ENCODE data around the gene HSP90AB1. TPM values are rescaled to one million over a fixed set of nuclear protein-coding genes. Genes with fewer than 3 reads are reported as not detected.

HSP90AB1 gene
- polyA plus RNA-seq, 1 of the 3 experiments (the other 2 are of a cell fraction), result 843 TPM

GRCh38 chr6:44278315-44278714 lies 31.4 kb downstream of the HSP90AB1 start (continued):
- no peak for TF ChIP-seq USF1 (IDR thresholded peaks at IDR 0.05; ENCODE audit: borderline replicate concordance, low read depth)
- TF ChIP-seq RAD21 (IDR thresholded peaks at IDR 0.05; ENCODE audit: low read length), result no peak
- TF ChIP-seq TCF12 (IDR thresholded peaks at IDR 0.05), result no peak

- Histone ChIP-seq H3K27me3 (ENCODE audit: insufficient read depth) (no peaks in the 10 kb centered on the region), H3K9me2 (no peaks in the 10 kb centered on the region), H3F3A (replicated peaks; ENCODE audit: insufficient read depth) (no peaks in the 10 kb centered on the region), H4K20me1 (ENCODE audit: insufficient read depth) (no peaks in the 10 kb centered on the region), H2AFZ (ENCODE audit: low read depth) (no peak overlapping the region), H3K27ac (ENCODE audit: low read depth in 2 of 2, low read length in 1 of 2) (no peak overlapping the region), H3K4me2 (no peak overlapping the region; the same call in 1 of the 2 replicates), H3K9me3 (no peaks in the 10 kb centered on the region), H3K4me3 (ENCODE audit: low read depth in 2 of 2, low read length in 1 of 2) (no peak overlapping the region), H3K4me1 (ENCODE audit: control insufficient read depth in 1 of 2, insufficient read depth in 2 of 2, low read depth in 1 of 2, low read length in 1 of 2) (no peaks in the 10 kb centered on the region), H3K79me2 (ENCODE audit: insufficient read depth) (no peaks in the 10 kb centered on the region), H3K9ac (no peak overlapping the region), H3K36me3 (replicated peaks in 1 of 2; ENCODE audit: control insufficient read depth in 1 of 2, insufficient read depth in 2 of 2, low read length in 1 of 2) (no peaks in the 10 kb centered on the region)
- no peak for TF ChIP-seq ELF1 (IDR thresholded peaks at IDR 0.05)
- no peak for TF ChIP-seq FOXJ3 (CRISPR knock-in tag; IDR thresholded peaks at IDR 0.05)
- TF ChIP-seq TAF1 (IDR thresholded peaks at IDR 0.05; ENCODE audit: borderline replicate concordance, low read depth, low read length), result no peak
- TF ChIP-seq RFX5 (IDR thresholded peaks at IDR 0.05; ENCODE audit: low read length), result no peak
- TF ChIP-seq PBX3 (IDR thresholded peaks at IDR 0.05), result no peak
- TF ChIP-seq SIN3A (IDR thresholded peaks at IDR 0.05; ENCODE audit: borderline replicate concordance, low read depth, low read length), result no peak
- TF ChIP-seq YY1 (IDR thresholded peaks at IDR 0.05; ENCODE audit: low read depth), result no peak
- TF ChIP-seq JUND (IDR thresholded peaks at IDR 0.05), result no peak
- TF ChIP-seq SMC3 (IDR thresholded peaks at IDR 0.05; ENCODE audit: low read depth, low read length), result no peak
- no peak for TF ChIP-seq NRF1 (IDR thresholded peaks at IDR 0.05; ENCODE audit: low read depth, low read length)
- no peak for TF ChIP-seq EP300 (IDR thresholded peaks at IDR 0.05; ENCODE audit: borderline replicate concordance in 1 of 2, low read depth in 1 of 2, low read length in 1 of 2)
- no peak for TF ChIP-seq EZH2phosphoT487 (IDR thresholded peaks at IDR 0.05; ENCODE audit: borderline replicate concordance, low read depth)
- TF ChIP-seq GATA2 (CRISPR knock-in tag; IDR thresholded peaks at IDR 0.05), result no peak
- TF ChIP-seq, protein P1, sequence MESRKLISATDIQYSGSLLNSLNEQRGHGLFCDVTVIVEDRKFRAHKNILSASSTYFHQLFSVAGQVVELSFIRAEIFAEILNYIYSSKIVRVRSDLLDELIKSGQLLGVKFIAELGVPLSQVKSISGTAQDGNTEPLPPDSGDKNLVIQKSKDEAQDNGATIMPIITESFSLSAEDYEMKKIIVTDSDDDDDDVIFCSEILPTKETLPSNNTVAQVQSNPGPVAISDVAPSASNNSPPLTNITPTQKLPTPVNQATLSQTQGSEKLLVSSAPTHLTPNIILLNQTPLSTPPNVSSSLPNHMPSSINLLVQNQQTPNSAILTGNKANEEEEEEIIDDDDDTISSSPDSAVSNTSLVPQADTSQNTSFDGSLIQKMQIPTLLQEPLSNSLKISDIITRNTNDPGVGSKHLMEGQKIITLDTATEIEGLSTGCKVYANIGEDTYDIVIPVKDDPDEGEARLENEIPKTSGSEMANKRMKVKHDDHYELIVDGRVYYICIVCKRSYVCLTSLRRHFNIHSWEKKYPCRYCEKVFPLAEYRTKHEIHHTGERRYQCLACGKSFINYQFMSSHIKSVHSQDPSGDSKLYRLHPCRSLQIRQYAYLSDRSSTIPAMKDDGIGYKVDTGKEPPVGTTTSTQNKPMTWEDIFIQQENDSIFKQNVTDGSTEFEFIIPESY (IDR thresholded peaks at IDR 0.05; ENCODE audit: borderline replicate concordance, low read depth), result no peak
- no peak for TF ChIP-seq GABPA (IDR thresholded peaks at IDR 0.05; ENCODE audit: low read depth)
- CTCF ChIA-PET, result interaction anchor here (1.2 to 2.0 kb wide), 3 partner anchors 11 to 59 kb away, joined by 3 to 11 read pairs (median 4); no protein-coding TSS in a partner anchor
- DNase-seq, result no peak
- POLR2A ChIA-PET, result no interaction called here
- WGBS (ENCODE audit: low lambda C conversion rate), result 56% methylated on average over 9 of the region's 9 CpGs
These were observed 32.1 kb downstream of the HSP90AB1 start for GRCh38 chr6:44278774-44279697.

Measured in SK-N-SH (cell line).